HEK293 (cell line): ENCODE measurements around the gene BID.

ENCODE experiments used
- CTCF ChIP-seq: fragments of 450-650 bp; formaldehyde crosslinking; IDR thresholded peaks from 2 replicates; pipeline ENCODE4 v1.5.1; 2016; ENCODE audit warnings: missing biosample characterization, missing genetic modification characterization
- MZF1 ChIP-seq: fragments of 450-650 bp; formaldehyde crosslinking; IDR thresholded peaks from 2 replicates; pipeline ENCODE4 v1.5.1; 2017; ENCODE audit warnings: missing biosample characterization, missing genetic modification characterization, borderline replicate concordance
- ZNF24 ChIP-seq: fragments of 450-650 bp; formaldehyde crosslinking; IDR thresholded peaks from 2 replicates; pipeline ENCODE4 v1.5.1; 2016; ENCODE audit warnings: missing biosample characterization, missing genetic modification characterization
- ZNF510 ChIP-seq: fragments of 450-650 bp; formaldehyde crosslinking; IDR thresholded peaks from 2 replicates; pipeline ENCODE4 v1.5.1; 2018; ENCODE audit warnings: mild to moderate bottlenecking, missing genetic modification characterization, missing biosample characterization; ENCODE audit not compliant: insufficient replicate concordance
- ZNF561 ChIP-seq: fragments of 450-650 bp; IDR thresholded peaks from 2 replicates; pipeline ENCODE4 v1.5.1; 2018; ENCODE audit warnings: missing biosample characterization, missing genetic modification characterization, borderline replicate concordance
- ZNF639 ChIP-seq: fragments of 450-650 bp; formaldehyde crosslinking; IDR thresholded peaks from 2 replicates; pipeline ENCODE4 v1.5.1; 2016; ENCODE audit warnings: missing biosample characterization, missing genetic modification characterization
- ZNF707 ChIP-seq: fragments of 450-650 bp; formaldehyde crosslinking; IDR thresholded peaks from 2 replicates; pipeline ENCODE4 v1.5.1; 2016; ENCODE audit warnings: missing biosample characterization, missing genetic modification characterization
- ZNF777 ChIP-seq: fragments of 450-650 bp; formaldehyde crosslinking; IDR thresholded peaks from 2 replicates; pipeline ENCODE4 v1.5.1; 2017; ENCODE audit warnings: missing biosample characterization, missing genetic modification characterization, borderline replicate concordance
- TF ChIP-seq, protein P1 (sequence below): fragments of 450-650 bp; formaldehyde crosslinking; optimal IDR thresholded peaks from 2 replicates; pipeline ENCODE3; 2016; ENCODE audit warnings: missing biosample characterization, mild to moderate bottlenecking, missing genetic modification characterization
- TF ChIP-seq, protein P2 (sequence below): fragments of 450-650 bp; formaldehyde crosslinking; IDR thresholded peaks from 2 replicates; pipeline ENCODE4 v1.5.1; 2016; ENCODE audit warnings: missing biosample characterization, missing genetic modification characterization
- TF ChIP-seq, protein P3 (sequence below): fragments of 450-650 bp; formaldehyde crosslinking; IDR thresholded peaks from 2 replicates; pipeline ENCODE4 v1.5.1; 2016; ENCODE audit warnings: missing biosample characterization, missing genetic modification characterization

GRCh38 chr22:17710023-17710422 lies 64.2 kb downstream of the BID start:
- TF ChIP-seq, protein P1, sequence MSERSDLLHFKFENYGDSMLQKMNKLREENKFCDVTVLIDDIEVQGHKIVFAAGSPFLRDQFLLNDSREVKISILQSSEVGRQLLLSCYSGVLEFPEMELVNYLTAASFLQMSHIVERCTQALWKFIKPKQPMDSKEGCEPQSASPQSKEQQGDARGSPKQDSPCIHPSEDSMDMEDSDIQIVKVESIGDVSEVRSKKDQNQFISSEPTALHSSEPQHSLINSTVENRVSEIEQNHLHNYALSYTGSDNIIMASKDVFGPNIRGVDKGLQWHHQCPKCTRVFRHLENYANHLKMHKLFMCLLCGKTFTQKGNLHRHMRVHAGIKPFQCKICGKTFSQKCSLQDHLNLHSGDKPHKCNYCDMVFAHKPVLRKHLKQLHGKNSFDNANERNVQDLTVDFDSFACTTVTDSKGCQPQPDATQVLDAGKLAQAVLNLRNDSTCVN (tag by site-specific recombination): no peak
- no peak for TF ChIP-seq ZNF510 (tag by site-specific recombination)
- TF ChIP-seq ZNF561 (tag by site-specific recombination): no peak
- no peak for TF ChIP-seq CTCF
- TF ChIP-seq, protein P2, sequence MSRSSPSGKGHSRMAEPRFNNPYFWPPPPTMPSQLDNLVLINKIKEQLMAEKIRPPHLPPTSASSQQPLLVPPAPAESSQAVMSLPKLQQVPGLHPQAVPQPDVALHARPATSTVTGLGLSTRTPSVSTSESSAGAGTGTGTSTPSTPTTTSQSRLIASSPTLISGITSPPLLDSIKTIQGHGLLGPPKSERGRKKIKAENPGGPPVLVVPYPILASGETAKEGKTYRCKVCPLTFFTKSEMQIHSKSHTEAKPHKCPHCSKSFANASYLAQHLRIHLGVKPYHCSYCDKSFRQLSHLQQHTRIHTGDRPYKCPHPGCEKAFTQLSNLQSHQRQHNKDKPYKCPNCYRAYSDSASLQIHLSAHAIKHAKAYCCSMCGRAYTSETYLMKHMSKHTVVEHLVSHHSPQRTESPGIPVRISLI: no peak
- TF ChIP-seq ZNF24: no peak
- no peak for TF ChIP-seq ZNF639 (tag by site-specific recombination)
- no peak for TF ChIP-seq ZNF777 (tag by site-specific recombination)
- TF ChIP-seq MZF1 (tag by site-specific recombination): no peak
- no peak for TF ChIP-seq ZNF707 (tag by site-specific recombination)
- TF ChIP-seq, protein P3, sequence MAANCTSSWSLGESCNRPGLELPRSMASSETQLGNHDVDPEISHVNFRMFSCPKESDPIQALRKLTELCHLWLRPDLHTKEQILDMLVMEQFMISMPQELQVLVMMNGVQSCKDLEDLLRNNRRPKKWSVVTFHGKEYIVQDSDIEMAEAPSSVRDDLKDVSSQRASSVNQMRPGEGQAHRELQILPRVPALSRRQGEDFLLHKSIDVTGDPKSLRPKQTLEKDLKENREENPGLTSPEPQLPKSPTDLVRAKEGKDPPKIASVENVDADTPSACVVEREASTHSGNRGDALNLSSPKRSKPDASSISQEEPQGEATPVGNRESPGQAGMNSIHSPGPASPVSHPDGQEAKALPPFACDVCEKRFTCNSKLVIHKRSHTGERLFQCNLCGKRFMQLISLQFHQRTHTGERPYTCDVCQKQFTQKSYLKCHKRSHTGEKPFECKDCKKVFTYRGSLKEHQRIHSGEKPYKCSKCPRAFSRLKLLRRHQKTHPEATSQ (tag by site-specific recombination): no peak
